ENCODE results near the gene SPATA17.

Gene SPATA17

GRCh38 chr1:217917281-217917887 lies 286.2 kb downstream of the SPATA17 start:
- DNase-seq (ENCODE audit: low spot score), result no peak

- DNase-seq (ENCODE audit: low spot score), result no peak
Measured at GRCh38 chr1:217919683-217920388, 288.7 kb downstream of the SPATA17 start.

Data from hepatic stellate cell (primary cell).